ENCODE measurements around the gene FAM81A.

The FAM81A gene

DNA sequence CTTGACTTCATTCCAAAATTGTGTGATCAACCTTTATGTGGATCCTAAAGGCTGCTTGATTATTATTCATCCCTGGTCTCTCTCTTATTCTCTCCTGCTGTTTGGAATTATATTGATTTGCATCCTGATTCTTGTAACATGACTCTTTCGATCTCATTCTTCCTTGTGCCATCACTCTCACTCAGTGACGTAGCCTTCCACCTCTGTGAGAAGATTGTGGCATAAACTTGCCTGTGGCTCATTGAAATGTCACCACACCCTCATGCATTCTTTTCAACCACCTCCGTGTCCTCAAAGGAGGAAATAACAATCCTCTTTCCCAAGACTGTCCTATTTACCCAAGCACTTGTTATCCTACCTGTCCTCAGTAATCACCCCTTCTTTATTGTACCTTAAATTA lies 132.3 kb downstream of the FAM81A start:
- H3K27ac Mint-ChIP-seq = no peak overlapping the region
- H3K9me3 Mint-ChIP-seq = no peaks in the 10 kb centered on the region

DNA sequence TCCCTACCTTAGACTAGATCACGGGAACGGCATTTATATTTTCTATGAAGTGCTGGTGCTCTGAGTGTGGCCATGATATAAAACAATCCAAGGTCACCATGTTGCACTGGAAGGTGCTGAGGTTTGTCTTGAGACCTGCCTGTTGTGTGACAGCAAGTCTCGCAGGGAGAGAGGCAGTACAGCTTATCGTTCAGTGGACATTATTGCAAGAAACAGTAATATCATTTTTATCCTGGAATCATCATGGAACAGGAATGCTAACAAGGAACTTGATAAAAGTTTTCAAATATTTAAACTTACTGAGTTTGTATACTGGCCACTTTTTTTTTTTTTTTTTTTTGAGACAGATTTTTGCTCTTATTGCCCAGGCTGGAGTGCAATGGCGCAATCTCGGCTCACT lies 133.6 kb downstream of the FAM81A start:
- peaks cover 6% of the 10 kb centered on the region for H3K4me1 Mint-ChIP-seq (ENCODE audit: low read depth)

More for the DNA sequence above, 132.3 kb downstream of the FAM81A start:
- no peak overlapping the region for H3K4me3 Mint-ChIP-seq
- DNase-seq (ENCODE audit: low spot score) = no peak
- no peaks in the 10 kb centered on the region for H3K36me3 Mint-ChIP-seq (ENCODE audit: low read depth)
- peaks cover 6% of the 10 kb centered on the region for H3K4me1 Mint-ChIP-seq (ENCODE audit: low read depth)
- H3K27me3 Mint-ChIP-seq (ENCODE audit: low read depth) = peaks cover 11% of the 10 kb centered on the region

More for the DNA sequence above, 133.6 kb downstream of the FAM81A start:
- Mint-ChIP-seq H3K27me3 (ENCODE audit: low read depth) (peaks cover 12% of the 10 kb centered on the region), H3K4me3 (no peak overlapping the region), H3K9me3 (no peaks in the 10 kb centered on the region), H3K27ac (no peak overlapping the region), H3K36me3 (ENCODE audit: low read depth) (no peaks in the 10 kb centered on the region)
- DNase-seq (ENCODE audit: low spot score) = no peak
